Measurements from ENCODE around the gene TTBK1.

GRCh38 chr6:43290339-43290904 lies 47.1 kb downstream of the TTBK1 start:
- TF ChIP-seq POLR2A (IDR thresholded peaks at IDR 0.05; ENCODE audit: low read depth, low read length), result no peak
- no peak for TF ChIP-seq POLR2AphosphoS5 (IDR thresholded peaks at IDR 0.05; ENCODE audit: low read depth, low read length)
- TF ChIP-seq TAF1 (IDR thresholded peaks at IDR 0.05; ENCODE audit: borderline replicate concordance, low read depth, low read length), result no peak

Measured in GM12892 (cell line).